ENCODE results near the gene GATA2.

Gene GATA2

GRCh38 chr3:128524374-128525299, 31.6 kb upstream of the GATA2 start:
- Histone ChIP-seq H3K27ac (no peak overlapping the region), H3K36me3 (no peaks in the 10 kb centered on the region), H3K9me3 (no peaks in the 10 kb centered on the region), H3K27me3 (peaks cover 0 to 25% of the 10 kb centered on the region in 2 donors), H3K4me3 (no peak overlapping the region), H3K4me1 (no peaks in the 10 kb centered on the region)
- DNase-seq, result no peak
- TF ChIP-seq, protein P1, sequence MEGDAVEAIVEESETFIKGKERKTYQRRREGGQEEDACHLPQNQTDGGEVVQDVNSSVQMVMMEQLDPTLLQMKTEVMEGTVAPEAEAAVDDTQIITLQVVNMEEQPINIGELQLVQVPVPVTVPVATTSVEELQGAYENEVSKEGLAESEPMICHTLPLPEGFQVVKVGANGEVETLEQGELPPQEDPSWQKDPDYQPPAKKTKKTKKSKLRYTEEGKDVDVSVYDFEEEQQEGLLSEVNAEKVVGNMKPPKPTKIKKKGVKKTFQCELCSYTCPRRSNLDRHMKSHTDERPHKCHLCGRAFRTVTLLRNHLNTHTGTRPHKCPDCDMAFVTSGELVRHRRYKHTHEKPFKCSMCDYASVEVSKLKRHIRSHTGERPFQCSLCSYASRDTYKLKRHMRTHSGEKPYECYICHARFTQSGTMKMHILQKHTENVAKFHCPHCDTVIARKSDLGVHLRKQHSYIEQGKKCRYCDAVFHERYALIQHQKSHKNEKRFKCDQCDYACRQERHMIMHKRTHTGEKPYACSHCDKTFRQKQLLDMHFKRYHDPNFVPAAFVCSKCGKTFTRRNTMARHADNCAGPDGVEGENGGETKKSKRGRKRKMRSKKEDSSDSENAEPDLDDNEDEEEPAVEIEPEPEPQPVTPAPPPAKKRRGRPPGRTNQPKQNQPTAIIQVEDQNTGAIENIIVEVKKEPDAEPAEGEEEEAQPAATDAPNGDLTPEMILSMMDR (IDR thresholded peaks at IDR 0.05), result no peak
- intact Hi-C loops (cut with DNase I; ENCODE audit: low total_unique reads), result no loop called here

DNA sequence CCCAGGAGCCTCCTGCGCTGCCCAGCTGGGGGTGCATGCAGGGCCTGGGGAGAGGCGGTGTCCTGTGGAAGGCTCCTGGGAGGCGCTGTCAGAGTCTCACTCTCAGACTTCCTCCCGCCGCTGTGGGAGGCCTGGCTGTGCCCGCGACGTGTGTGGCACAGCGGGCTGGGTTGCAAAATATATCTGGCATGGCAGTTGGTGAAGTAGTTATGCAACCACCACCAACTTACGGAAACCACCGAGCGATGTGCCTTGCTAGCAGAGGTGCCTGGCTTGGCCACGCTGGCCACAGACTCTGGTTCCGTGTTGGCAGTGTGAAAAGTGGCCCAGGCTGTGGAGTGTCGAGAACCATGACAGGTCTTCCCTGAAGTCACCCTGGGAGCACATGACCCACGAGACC, 30.6 kb upstream of the GATA2 start:
- intact Hi-C loops (cut with DNase I; ENCODE audit: low total_unique reads), result no loop called here

GRCh38 chr3:128521715-128522114, 28.7 kb upstream of the GATA2 start:
- Histone ChIP-seq H3K4me1 (no peaks in the 10 kb centered on the region), H3K27ac (no peak overlapping the region), H3K36me3 (no peaks in the 10 kb centered on the region), H3K27me3 (peaks cover 0 to 41% of the 10 kb centered on the region in 2 donors), H3K4me3 (no peak overlapping the region), H3K9me3 (no peaks in the 10 kb centered on the region)
- intact Hi-C loops (cut with DNase I; ENCODE audit: low total_unique reads), result no loop called here
- TF ChIP-seq, protein P1 (IDR thresholded peaks at IDR 0.05), result no peak
- DNase-seq, result no peak

More for the DNA sequence above, 30.6 kb upstream of the GATA2 start:
- Histone ChIP-seq H3K4me1 (no peaks in the 10 kb centered on the region), H3K27ac (no peak overlapping the region), H3K36me3 (no peaks in the 10 kb centered on the region), H3K4me3 (no peak overlapping the region), H3K27me3 (peaks cover 0 to 31% of the 10 kb centered on the region in 2 donors), H3K9me3 (no peaks in the 10 kb centered on the region)
- no peak for DNase-seq
- TF ChIP-seq, protein P1 (IDR thresholded peaks at IDR 0.05), result no peak

- Histone ChIP-seq H3K36me3 (no peaks in the 10 kb centered on the region), H3K4me1 (no peaks in the 10 kb centered on the region), H3K27me3 (peaks cover 0 to 29% of the 10 kb centered on the region in 2 donors), H3K9me3 (peaks cover 0 to 10% (median 0%) of the 10 kb centered on the region in 3 donors), H3K4me3 (no peak overlapping the region), H3K27ac (no peak overlapping the region)
- intact Hi-C loops (cut with DNase I; ENCODE audit: low total_unique reads), result no loop called here
- TF ChIP-seq, protein P1 (IDR thresholded peaks at IDR 0.05), result no peak
- no peak for DNase-seq
These were observed 25.8 kb upstream of the GATA2 start for GRCh38 chr3:128518587-128519490.

DNA sequence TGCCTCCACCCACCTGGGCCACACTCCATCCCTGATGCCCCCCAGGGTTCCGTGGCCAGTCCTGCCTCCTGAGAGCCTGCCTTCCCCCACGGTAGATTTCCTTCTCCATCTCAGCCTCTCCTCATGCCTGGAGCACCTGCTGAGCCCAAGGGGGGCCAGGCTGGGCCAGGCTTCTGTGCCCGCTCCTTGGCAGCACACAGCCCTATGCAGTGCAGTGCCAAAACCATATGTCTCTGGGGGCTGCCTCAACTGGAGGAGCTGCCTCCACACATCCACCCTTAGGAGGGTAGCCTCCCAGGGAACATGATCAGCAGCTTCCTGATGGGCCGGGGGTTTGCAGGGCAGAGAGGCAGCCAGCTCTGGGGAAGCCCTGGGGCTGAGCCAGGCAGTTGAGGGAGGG, 24.6 kb upstream of the GATA2 start:
- intact Hi-C loops (cut with DNase I; ENCODE audit: low total_unique reads), result no loop called here
- H3K4me1 ChIP-seq, result no peaks in the 10 kb centered on the region
- TF ChIP-seq, protein P1 (IDR thresholded peaks at IDR 0.05), result no peak
- H3K27me3 ChIP-seq, result peaks cover 0 to 21% of the 10 kb centered on the region in 2 donors
- H3K36me3 ChIP-seq, result no peaks in the 10 kb centered on the region
- no peak for DNase-seq
- H3K4me3 ChIP-seq, result no peak overlapping the region
- no peak overlapping the region for H3K27ac ChIP-seq
- peaks cover 0 to 15% (median 0%) of the 10 kb centered on the region in 3 donors for H3K9me3 ChIP-seq

Measured in tibial artery (tissue), 4 donors.